Activated B cell treated with CpG ODN at 0.5 μM for 24 hours (primary cell): ENCODE results near the gene WDR11. TPM values are rescaled to one million over a fixed set of nuclear protein-coding genes. Genes with fewer than 3 reads are reported as not detected.
"Not testable (repeated sequence)": the region's sequence is repeated elsewhere in the genome, so short reads cannot be mapped to it uniquely, and the experiment has no call there.

Experiments used
- ATAC-seq: fragments of 200-7000 bp; cut with Tn5 transposase; one replicate; pipeline ENCODE4 v1.10.0; 2021; ENCODE audit warnings: low read depth, mild to moderate bottlenecking, moderate library complexity
- CTCF ChIA-PET: fragments of 350-600 bp; sonication (Branson Sonifier 250); formaldehyde crosslinking; loops from one replicate; lab custom pipeline; 2021; ENCODE audit warnings: antibody characterized with exemption; lab: Charles Lee
- POLR2A ChIA-PET: fragments of 350-600 bp; sonication (Branson Sonifier 250); formaldehyde crosslinking; loops from one replicate; lab custom pipeline; 2021; ENCODE audit warnings: antibody characterized with exemption; lab: Charles Lee
- DNase-seq: peaks from one replicate; pipeline ENCODE4 v3.0.0; 2022
- H3K27ac Mint-ChIP-seq: one replicate; pipeline ENCODE4 v1.8.0; 2020; ENCODE audit warnings: mixed read lengths
- H3K27me3 Mint-ChIP-seq: one replicate; pipeline ENCODE4 v1.8.0; 2021; ENCODE audit warnings: mixed read lengths
- H3K36me3 Mint-ChIP-seq: one replicate; pipeline ENCODE4 v1.8.0; 2021; ENCODE audit warnings: low read depth, mixed read lengths
- H3K4me1 Mint-ChIP-seq: one replicate; pipeline ENCODE4 v1.8.0; 2021; ENCODE audit warnings: mixed read lengths
- H3K4me3 Mint-ChIP-seq: one replicate; pipeline ENCODE4 v1.8.0; 2020; ENCODE audit warnings: mild to moderate bottlenecking, mixed read lengths
- H3K9me3 Mint-ChIP-seq: one replicate; pipeline ENCODE4 v1.8.0; 2020; ENCODE audit warnings: mixed read lengths
- CTCF ChIP-seq: fragments of 200-600 bp; IDR thresholded peaks from one replicate; pipeline ENCODE4 v1.8.0; 2022; ENCODE audit warnings: antibody characterized with exemption, mild to moderate bottlenecking
- intact Hi-C: fragments of 100-400 bp; cut with micrococcal nuclease; formaldehyde crosslinking; loops from one replicate; pipeline ENCODE4 v1.15.1; 2024
- total RNA-seq: library from RNA; stranded (reverse); gene quantifications from 2 replicates; pipeline ENCODE4 v1.2.3, GENCODE V29; 2022

Gene WDR11
- total RNA-seq, 1 donor from 2014 or later, result 145 TPM

DNA sequence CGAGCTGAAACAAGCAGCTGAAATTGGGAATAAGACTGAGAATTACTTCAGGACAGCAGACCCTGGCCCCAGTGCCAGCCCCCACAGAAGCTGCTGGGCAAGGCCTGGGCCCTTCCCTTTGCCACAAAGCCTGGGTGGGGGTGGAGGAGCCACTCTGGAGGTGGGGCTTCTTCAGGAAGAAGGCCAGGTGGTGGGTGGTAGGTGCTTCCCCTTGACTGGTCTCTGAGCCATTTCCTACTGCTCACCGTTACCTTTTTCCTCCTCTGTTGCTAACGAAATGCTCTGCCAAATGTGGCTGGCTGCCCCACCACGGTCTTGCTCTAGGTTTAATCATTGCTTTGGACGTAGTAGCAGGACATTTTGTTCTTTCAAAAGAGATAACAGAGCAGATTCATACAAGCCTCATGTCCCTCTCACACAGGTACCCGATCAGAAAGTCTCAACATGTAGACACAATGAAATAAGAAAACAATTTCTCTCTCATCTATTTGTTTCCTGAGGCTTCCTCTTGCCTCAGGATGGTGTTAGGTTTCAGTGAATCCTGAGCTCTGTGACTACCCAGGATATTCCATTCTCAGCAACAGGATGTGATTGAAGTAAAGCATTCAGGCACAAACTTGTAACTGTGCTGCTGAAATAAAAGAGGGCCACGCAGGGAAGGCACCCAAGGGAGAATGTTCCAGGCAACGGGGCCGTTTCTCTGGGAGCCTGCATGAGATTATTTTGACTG is 66.5 kb downstream of the WDR11 start:
- H3K27me3 Mint-ChIP-seq, result no peaks in the 10 kb centered on the region
- no peak for ATAC-seq
- CTCF ChIA-PET, result no interaction called here

GRCh38 chr10:120923886-120924285 is 72.7 kb downstream of the WDR11 start:
- H3K27ac Mint-ChIP-seq, H3K4me1 Mint-ChIP-seq, H3K9me3 Mint-ChIP-seq, ATAC-seq, CTCF ChIA-PET, DNase-seq, H3K36me3 Mint-ChIP-seq, POLR2A ChIA-PET, H3K27me3 Mint-ChIP-seq, H3K4me3 Mint-ChIP-seq, intact Hi-C loops: not testable (repeated sequence)

More for the DNA sequence above, 66.5 kb downstream of the WDR11 start:
- intact Hi-C loops, result no loop called here
- Mint-ChIP-seq H3K4me3 (no peak overlapping the region), H3K4me1 (no peaks in the 10 kb centered on the region), H3K36me3 (no peaks in the 10 kb centered on the region), H3K27ac (no peak overlapping the region), H3K9me3 (peaks cover 6% of the 10 kb centered on the region)
- TF ChIP-seq CTCF, result no peak
- POLR2A ChIA-PET, result no interaction called here
- DNase-seq, result no peak

GRCh38 chr10:120926611-120927010 is 75.4 kb downstream of the WDR11 start:
- no peak for DNase-seq
- CTCF ChIA-PET, result no interaction called here
- H3K27ac Mint-ChIP-seq, result no peak overlapping the region
- POLR2A ChIA-PET, result no interaction called here
- intact Hi-C loops, result no loop called here
- no peak for ATAC-seq
- H3K4me3 Mint-ChIP-seq, result no peak overlapping the region
- no peaks in the 10 kb centered on the region for H3K4me1 Mint-ChIP-seq
- TF ChIP-seq CTCF, result no peak
- no peaks in the 10 kb centered on the region for H3K9me3 Mint-ChIP-seq
- H3K36me3 Mint-ChIP-seq, result no peaks in the 10 kb centered on the region
- no peaks in the 10 kb centered on the region for H3K27me3 Mint-ChIP-seq

GRCh38 chr10:120927352-120927751 is 76.2 kb downstream of the WDR11 start:
- Mint-ChIP-seq H3K4me3 (no peak overlapping the region), H3K4me1 (no peaks in the 10 kb centered on the region), H3K27ac (no peak overlapping the region), H3K36me3 (no peaks in the 10 kb centered on the region), H3K9me3 (no peaks in the 10 kb centered on the region), H3K27me3 (no peaks in the 10 kb centered on the region)
- DNase-seq, result no peak
- no peak for TF ChIP-seq CTCF
- intact Hi-C loops, result no loop called here
- ChIA-PET POLR2A (no interaction called here), CTCF (no interaction called here)
- ATAC-seq, result no peak

DNA sequence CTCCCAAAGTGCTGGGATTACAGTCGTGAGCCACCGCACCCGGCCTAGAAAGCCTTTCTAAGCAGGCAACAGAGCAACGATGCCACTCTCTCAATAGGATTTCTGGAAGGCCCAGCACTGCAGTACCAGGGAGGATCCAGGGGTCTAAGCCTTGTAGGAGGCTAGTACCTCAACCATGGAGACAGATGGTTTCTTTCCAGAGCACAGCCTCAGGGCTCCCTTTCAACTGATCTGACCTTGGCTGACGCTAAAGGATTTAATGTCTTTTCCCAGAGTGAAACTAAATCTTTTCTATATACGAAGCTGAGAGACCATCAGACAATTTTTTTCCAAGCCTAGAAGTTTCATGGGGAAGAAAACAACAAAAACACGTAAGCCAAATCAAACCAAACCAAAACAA is 78.0 kb downstream of the WDR11 start:
- no peaks in the 10 kb centered on the region for H3K4me1 Mint-ChIP-seq
- no peak overlapping the region for H3K4me3 Mint-ChIP-seq
- no peaks in the 10 kb centered on the region for H3K36me3 Mint-ChIP-seq
- ATAC-seq (no peak), DNase-seq (no peak)
- H3K27me3 Mint-ChIP-seq, result no peaks in the 10 kb centered on the region
- no peaks in the 10 kb centered on the region for H3K9me3 Mint-ChIP-seq
- H3K27ac Mint-ChIP-seq, result no peak overlapping the region
- POLR2A ChIA-PET, result no interaction called here
- TF ChIP-seq CTCF, result no peak
- CTCF ChIA-PET, result no interaction called here
- intact Hi-C loops, result no loop called here

DNA sequence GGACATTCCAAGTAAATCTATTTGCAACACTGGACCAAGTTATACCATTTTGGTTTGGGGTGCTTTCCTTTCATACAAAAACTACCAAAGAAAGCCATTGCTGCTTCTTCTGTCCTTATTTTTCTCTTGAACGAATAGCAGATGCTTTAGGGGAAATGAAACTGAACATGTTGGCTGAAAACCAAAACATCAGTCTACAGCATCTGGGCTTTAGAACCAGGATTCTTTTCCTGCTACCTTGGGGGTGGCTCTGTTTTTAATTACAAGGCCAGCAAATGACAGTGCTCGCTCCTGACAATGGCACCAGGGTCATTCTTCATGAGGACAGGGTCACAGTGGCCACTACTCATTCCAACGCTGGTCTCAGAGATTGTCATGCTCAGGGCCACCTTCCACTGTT is 80.3 kb downstream of the WDR11 start:
- ChIA-PET CTCF (no interaction called here), POLR2A (no interaction called here)
- Mint-ChIP-seq H3K9me3 (peaks cover 4% of the 10 kb centered on the region), H3K4me1 (no peaks in the 10 kb centered on the region), H3K27me3 (no peaks in the 10 kb centered on the region), H3K36me3 (no peaks in the 10 kb centered on the region), H3K27ac (no peak overlapping the region), H3K4me3 (no peak overlapping the region)
- ATAC-seq (no peak), DNase-seq (no peak)
- TF ChIP-seq CTCF, result no peak
- intact Hi-C loops, result no loop called here
